Measurements from ENCODE around the gene IER5.

IER5 gene

GRCh38 chr1:181099152-181100014 is 10.9 kb downstream of the IER5 start:
- DNase-seq: no peak

GRCh38 chr1:181100015-181100905 is 11.8 kb downstream of the IER5 start:
- DNase-seq: no peak

- no peak for DNase-seq
Observed at GRCh38 chr1:181100934-181101333, 12.4 kb downstream of the IER5 start.

- no peak for DNase-seq
Observed at GRCh38 chr1:181101581-181102226, 13.2 kb downstream of the IER5 start.

GRCh38 chr1:181102841-181103240 is 14.3 kb downstream of the IER5 start:
- no peak for DNase-seq

- DNase-seq: no peak
Observed at GRCh38 chr1:181103399-181103798, 14.9 kb downstream of the IER5 start.

- DNase-seq: no peak
Observed at GRCh38 chr1:181104042-181104789, 15.7 kb downstream of the IER5 start.

GRCh38 chr1:181104790-181105133 is 16.3 kb downstream of the IER5 start:
- DNase-seq: peak; percentile 76

GRCh38 chr1:181105134-181106021 is 16.9 kb downstream of the IER5 start:
- peak; percentile 93 for DNase-seq

GRCh38 chr1:181106022-181106312 is 17.5 kb downstream of the IER5 start:
- no peak for DNase-seq

- DNase-seq: no peak
Observed at GRCh38 chr1:181106479-181106878, 18.0 kb downstream of the IER5 start.

GRCh38 chr1:181107711-181108110 is 19.2 kb downstream of the IER5 start:
- DNase-seq: no peak

GRCh38 chr1:181108304-181108867 is 19.9 kb downstream of the IER5 start:
- DNase-seq: no peak

- no peak for DNase-seq
Observed at GRCh38 chr1:181110013-181110412, 21.5 kb downstream of the IER5 start.

GRCh38 chr1:181111559-181111958 is 23.1 kb downstream of the IER5 start:
- no peak for DNase-seq

GRCh38 chr1:181112071-181112929 is 23.8 kb downstream of the IER5 start:
- no peak for DNase-seq

GRCh38 chr1:181113059-181113641 is 24.6 kb downstream of the IER5 start:
- DNase-seq: no peak

GRCh38 chr1:181114574-181115367 is 26.3 kb downstream of the IER5 start:
- no peak for DNase-seq

- DNase-seq: no peak
Observed at GRCh38 chr1:181115368-181115684, 26.8 kb downstream of the IER5 start.

Measured in activated CD8-positive, alpha-beta memory T cell treated with anti-CD3 and anti-CD28 coated beads for 24 hours (primary cell).